Measurements from ENCODE around the gene CYTH1.

Gene CYTH1

DNA sequence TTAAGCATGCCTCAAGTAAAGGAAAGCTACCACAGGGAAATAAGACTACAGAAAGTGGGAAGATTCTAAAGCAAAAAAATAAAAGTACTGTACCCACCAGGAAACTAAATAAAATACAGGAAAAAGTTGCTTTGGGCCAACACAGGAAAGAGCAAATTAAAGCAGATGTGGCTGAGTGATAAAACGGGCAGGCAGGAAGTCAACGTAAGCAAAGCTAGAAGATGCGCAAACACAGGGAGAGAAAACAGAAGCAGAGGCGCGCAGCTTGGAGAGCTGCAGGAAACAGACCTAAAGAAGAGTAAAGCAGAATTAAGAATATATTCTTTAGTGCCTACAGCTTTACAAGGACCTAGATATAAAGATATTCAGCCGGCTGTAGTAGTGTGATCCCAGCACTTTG lies 36.9 kb upstream of the CYTH1 start:
- no peak for DNase-seq (ENCODE audit: low read depth)
- H3K4me3 ChIP-seq (ENCODE audit: low read length), result no peak overlapping the region
- TF ChIP-seq, protein P1, sequence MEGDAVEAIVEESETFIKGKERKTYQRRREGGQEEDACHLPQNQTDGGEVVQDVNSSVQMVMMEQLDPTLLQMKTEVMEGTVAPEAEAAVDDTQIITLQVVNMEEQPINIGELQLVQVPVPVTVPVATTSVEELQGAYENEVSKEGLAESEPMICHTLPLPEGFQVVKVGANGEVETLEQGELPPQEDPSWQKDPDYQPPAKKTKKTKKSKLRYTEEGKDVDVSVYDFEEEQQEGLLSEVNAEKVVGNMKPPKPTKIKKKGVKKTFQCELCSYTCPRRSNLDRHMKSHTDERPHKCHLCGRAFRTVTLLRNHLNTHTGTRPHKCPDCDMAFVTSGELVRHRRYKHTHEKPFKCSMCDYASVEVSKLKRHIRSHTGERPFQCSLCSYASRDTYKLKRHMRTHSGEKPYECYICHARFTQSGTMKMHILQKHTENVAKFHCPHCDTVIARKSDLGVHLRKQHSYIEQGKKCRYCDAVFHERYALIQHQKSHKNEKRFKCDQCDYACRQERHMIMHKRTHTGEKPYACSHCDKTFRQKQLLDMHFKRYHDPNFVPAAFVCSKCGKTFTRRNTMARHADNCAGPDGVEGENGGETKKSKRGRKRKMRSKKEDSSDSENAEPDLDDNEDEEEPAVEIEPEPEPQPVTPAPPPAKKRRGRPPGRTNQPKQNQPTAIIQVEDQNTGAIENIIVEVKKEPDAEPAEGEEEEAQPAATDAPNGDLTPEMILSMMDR (conservative IDR thresholded peaks at IDR 0.05; ENCODE audit: low read length), result no peak

- DNase-seq (ENCODE audit: low read depth), result no peak
- TF ChIP-seq, protein P1 (conservative IDR thresholded peaks at IDR 0.05; ENCODE audit: low read length), result no peak
- no peak overlapping the region for H3K4me3 ChIP-seq (ENCODE audit: low read length)
Observed at GRCh38 chr17:78818152-78818846, 36.2 kb upstream of the CYTH1 start.

GRCh38 chr17:78817123-78817522 lies 35.0 kb upstream of the CYTH1 start:
- TF ChIP-seq, protein P1 (conservative IDR thresholded peaks at IDR 0.05; ENCODE audit: low read length), result no peak
- H3K4me3 ChIP-seq (ENCODE audit: low read length), result no peak overlapping the region
- DNase-seq (ENCODE audit: low read depth), result no peak

- no peak for DNase-seq (ENCODE audit: low read depth)
- H3K4me3 ChIP-seq (ENCODE audit: low read length), result no peak overlapping the region
- TF ChIP-seq, protein P1 (conservative IDR thresholded peaks at IDR 0.05; ENCODE audit: low read length), result no peak
Observed at GRCh38 chr17:78815696-78816095, 33.6 kb upstream of the CYTH1 start.

DNA sequence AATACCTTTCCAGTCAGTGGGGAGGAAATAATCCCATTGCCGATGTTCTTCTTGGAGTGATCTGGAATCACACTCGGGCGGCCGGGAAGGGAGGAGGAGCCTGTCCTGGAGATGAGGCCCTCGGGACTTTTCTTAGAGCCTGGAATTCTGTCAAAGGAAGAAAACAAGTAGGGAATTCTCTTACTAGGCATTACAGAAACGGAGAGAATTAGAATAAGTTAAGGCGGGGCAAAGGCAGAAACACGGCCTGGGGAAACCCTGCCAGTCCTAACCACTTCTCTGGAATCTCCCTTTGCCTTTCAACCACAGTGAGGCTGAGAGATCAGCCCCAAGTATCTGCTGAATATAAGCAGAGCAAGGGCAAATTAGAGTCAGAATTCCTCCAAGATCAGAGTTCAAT lies 30.8 kb upstream of the CYTH1 start:
- DNase-seq (ENCODE audit: low read depth), result peak; percentile 12
- TF ChIP-seq, protein P1 (conservative IDR thresholded peaks at IDR 0.05; ENCODE audit: low read length), result no peak

DNA sequence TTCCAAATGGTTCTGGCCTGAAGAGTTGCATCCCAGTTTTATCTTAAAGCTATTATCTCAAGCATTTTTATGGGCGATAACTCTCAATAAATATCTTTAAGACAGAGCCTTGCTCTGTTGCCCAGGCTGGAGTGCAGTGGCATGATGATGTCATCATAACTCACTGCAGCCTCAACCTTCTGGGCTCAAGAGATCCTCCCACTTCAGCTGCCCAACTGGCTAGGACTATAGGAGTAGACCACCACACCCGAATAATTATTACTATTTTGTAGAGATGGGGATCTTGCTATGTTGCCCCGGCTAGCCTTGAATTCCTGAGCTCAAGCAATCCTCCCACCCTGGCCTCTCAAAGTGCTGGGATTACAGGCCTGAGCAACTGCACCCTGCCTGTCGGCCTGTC lies 26.1 kb upstream of the CYTH1 start:
- DNase-seq (ENCODE audit: low read depth), result peak; percentile 6
- TF ChIP-seq, protein P1 (conservative IDR thresholded peaks at IDR 0.05; ENCODE audit: low read length), result no peak
- no peak overlapping the region for H3K4me3 ChIP-seq (ENCODE audit: low read length)

More for the DNA sequence above, 30.8 kb upstream of the CYTH1 start:
- no peak overlapping the region for H3K4me3 ChIP-seq (ENCODE audit: low read length)

DNA sequence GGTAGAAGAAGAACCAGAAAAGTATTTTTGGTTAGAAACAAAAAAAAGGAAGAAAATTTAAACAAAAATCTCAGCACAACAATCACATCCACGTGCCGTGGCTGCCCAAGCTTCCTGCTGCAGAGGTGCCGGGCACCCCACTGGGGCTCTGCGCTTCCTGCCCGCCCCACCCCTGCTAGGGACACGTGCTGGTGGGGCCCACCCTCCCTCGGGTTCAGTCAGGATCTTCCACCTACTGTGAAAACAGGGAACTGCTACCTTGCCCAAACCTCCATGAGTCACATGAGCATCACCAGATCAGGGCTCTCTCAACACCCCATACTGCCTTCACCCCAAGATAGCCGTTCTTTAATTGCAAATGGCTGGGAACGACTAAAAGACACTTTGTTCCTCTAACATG lies 24.4 kb upstream of the CYTH1 start:
- no peak overlapping the region for H3K4me3 ChIP-seq (ENCODE audit: low read length)
- no peak for DNase-seq (ENCODE audit: low read depth)
- TF ChIP-seq, protein P1 (conservative IDR thresholded peaks at IDR 0.05; ENCODE audit: low read length), result no peak
